H9 (cell line): Measurements from ENCODE around the gene SRSF7. TPM values are rescaled to one million over a fixed set of nuclear protein-coding genes. Genes with fewer than 3 reads are reported as not detected.
"Not testable (repeated sequence)": the region's sequence is repeated elsewhere in the genome, so short reads cannot be mapped to it uniquely, and the experiment has no call there.

Experiments
- DNase-seq: peaks from one replicate; pipeline ENCODE4 v3.0.0-alpha.2; 2017
- H2AFZ ChIP-seq: one replicate; pipeline ENCODE4 v1.6.1; 2013; ENCODE audit warnings: mild to moderate bottlenecking, low read length, control low read depth, moderate library complexity
- H2AK5ac ChIP-seq: 2 replicates; pipeline ENCODE4 v1.6.1; 2013; ENCODE audit warnings: low read length, control low read depth, mixed read lengths; ENCODE audit not compliant: insufficient read length
- H2BK120ac ChIP-seq: one replicate; pipeline ENCODE4 v1.6.1; 2013; ENCODE audit warnings: low read depth, mild to moderate bottlenecking, low read length, control low read depth, inconsistent platforms; ENCODE audit not compliant: poor library complexity, severe bottlenecking
- H2BK12ac ChIP-seq: 2 replicates; pipeline ENCODE4 v1.6.1; 2013; ENCODE audit warnings: low read length, control low read depth, mixed read lengths, low read depth; ENCODE audit not compliant: insufficient read length
- H2BK15ac ChIP-seq: 2 replicates; pipeline ENCODE4 v1.6.1; 2013; ENCODE audit warnings: low read depth, low read length, control low read depth
- H2BK20ac ChIP-seq: one replicate; pipeline ENCODE4 v1.6.1; 2013; ENCODE audit warnings: low read depth, mild to moderate bottlenecking, low read length, control low read depth, inconsistent platforms; ENCODE audit not compliant: poor library complexity, severe bottlenecking
- H2BK5ac ChIP-seq: 2 replicates; pipeline ENCODE4 v1.6.1; 2013; ENCODE audit warnings: low read length, control low read depth, mixed read lengths; ENCODE audit not compliant: insufficient read length
- H3K14ac ChIP-seq: 2 replicates; pipeline ENCODE4 v1.6.1; 2013; ENCODE audit warnings: low read length, control low read depth; ENCODE audit not compliant: insufficient read depth
- H3K18ac ChIP-seq: 2 replicates; pipeline ENCODE4 v1.6.1; 2013; ENCODE audit warnings: low read depth, mild to moderate bottlenecking, mixed read lengths, low read length, control low read depth; ENCODE audit not compliant: insufficient read length
- H3K23ac ChIP-seq: 2 replicates; pipeline ENCODE4 v1.6.1; 2013; ENCODE audit warnings: low read length, control low read depth, mixed read lengths, low read depth; ENCODE audit not compliant: insufficient read length
- H3K23me2 ChIP-seq: 2 replicates; pipeline ENCODE4 v1.6.1; 2013; ENCODE audit warnings: low read depth, mild to moderate bottlenecking, mixed read lengths, low read length, control low read depth; ENCODE audit not compliant: insufficient read length, poor library complexity, severe bottlenecking
- H3K27ac ChIP-seq: 2 replicates; pipeline ENCODE4 v1.5.1; 2013; ENCODE audit warnings: low read length, control low read depth, mixed read lengths, low read depth; ENCODE audit not compliant: insufficient read length
- H3K27me3 ChIP-seq: 2 replicates; pipeline ENCODE4 v1.6.1; 2013; ENCODE audit warnings: low read length, control low read depth, inconsistent platforms; ENCODE audit not compliant: insufficient read depth
- H3K4ac ChIP-seq: 2 replicates; pipeline ENCODE4 v1.6.1; 2013; ENCODE audit warnings: low read depth, mild to moderate bottlenecking, control low read depth, inconsistent platforms, low read length, moderate library complexity
- H3K4me1 ChIP-seq: 2 replicates; pipeline ENCODE4 v1.6.1; 2013; ENCODE audit warnings: low read length, control low read depth, inconsistent platforms; ENCODE audit not compliant: insufficient read depth
- H3K4me2 ChIP-seq: 2 replicates; pipeline ENCODE4 v1.6.1; 2013; ENCODE audit warnings: low read length, control low read depth, mixed read lengths; ENCODE audit not compliant: insufficient read length, insufficient read depth
- H3K56ac ChIP-seq: 2 replicates; pipeline ENCODE4 v1.6.1; 2013; ENCODE audit warnings: low read depth, mild to moderate bottlenecking, mixed read lengths, low read length, control low read depth; ENCODE audit not compliant: insufficient read length
- H3K79me1 ChIP-seq: 2 replicates; pipeline ENCODE4 v1.6.1; 2013; ENCODE audit warnings: low read depth, mild to moderate bottlenecking, moderate library complexity, low read length, control low read depth, inconsistent platforms; ENCODE audit not compliant: insufficient read depth, poor library complexity, severe bottlenecking
- H3K79me2 ChIP-seq: 2 replicates; pipeline ENCODE4 v1.6.1; 2013; ENCODE audit warnings: low read length, control low read depth, inconsistent platforms; ENCODE audit not compliant: insufficient read depth
- H3K9ac ChIP-seq: 2 replicates; pipeline ENCODE4 v1.6.1; 2013; ENCODE audit warnings: low read length, control low read depth, mixed read lengths; ENCODE audit not compliant: insufficient read length; ENCODE audit errors: extremely low read depth
- H3K9me3 ChIP-seq: one replicate; pipeline ENCODE4 v1.6.1; 2013; ENCODE audit warnings: low read depth, low read length, inconsistent platforms; ENCODE audit not compliant: control insufficient read depth
- H3T11ph ChIP-seq: one replicate; pipeline ENCODE4 v1.6.1; 2013; ENCODE audit warnings: mild to moderate bottlenecking, low read length, control low read depth, inconsistent platforms
- H4K20me1 ChIP-seq: one replicate; pipeline ENCODE4 v1.6.1; 2013; ENCODE audit not compliant: control insufficient read depth, insufficient read length, insufficient read depth
- H4K5ac ChIP-seq: 2 replicates; pipeline ENCODE4 v1.6.1; 2013; ENCODE audit warnings: low read depth, mild to moderate bottlenecking, mixed read lengths, low read length, control low read depth; ENCODE audit not compliant: insufficient read length
- H4K8ac ChIP-seq: replicated peaks from 2 replicates; pipeline ENCODE4 v1.6.1; 2013; ENCODE audit warnings: low read length, control low read depth, mixed read lengths, low read depth; ENCODE audit not compliant: insufficient read length
- H4K91ac ChIP-seq: 2 replicates; pipeline ENCODE4 v1.6.1; 2013; ENCODE audit warnings: low read depth, mild to moderate bottlenecking, moderate library complexity, mixed read lengths, low read length, control low read depth; ENCODE audit not compliant: insufficient read length
- H3K27ac Mint-ChIP-seq, 3 experiments: 2 replicates in 2 of 3; 3 replicates in 1 of 3; pipeline ENCODE4 v1.8.0; 2020 to 2021; ENCODE audit warnings: mixed read lengths in 3 of 3, mild to moderate bottlenecking in 1 of 3, moderate library complexity in 1 of 3
- H3K27me3 Mint-ChIP-seq: 2 replicates; pipeline ENCODE4 v1.8.0; 2021; ENCODE audit warnings: low read depth, mild to moderate bottlenecking, moderate library complexity, mixed read lengths
- H3K36me3 Mint-ChIP-seq, 3 experiments: 2 replicates in 2 of 3; 3 replicates in 1 of 3; pipeline ENCODE4 v1.8.0; 2020 to 2021; ENCODE audit warnings: low read depth in 3 of 3, mixed read lengths in 3 of 3; ENCODE audit not compliant: insufficient read depth in 1 of 3
- H3K4me1 Mint-ChIP-seq, 2 experiments: 2 replicates each; pipeline ENCODE4 v1.8.0; 2020; ENCODE audit warnings: mixed read lengths in 2 of 2
- H3K4me3 Mint-ChIP-seq, 2 experiments: 2 replicates in 1 of 2; 3 replicates in 1 of 2; pipeline ENCODE4 v1.8.0; 2020 to 2021; ENCODE audit warnings: mild to moderate bottlenecking in 2 of 2, mixed read lengths in 2 of 2, moderate library complexity in 1 of 2
- H3K9me3 Mint-ChIP-seq, 2 experiments: 2 replicates in 1 of 2; 3 replicates in 1 of 2; pipeline ENCODE4 v1.8.0; 2020; ENCODE audit warnings: mild to moderate bottlenecking in 2 of 2, mixed read lengths in 2 of 2, moderate library complexity in 1 of 2
- WGBS: extraction: QIAGEN DNeasy Blood & Tissue Kit; methylation state at CpG from one replicate; pipeline ENCODE4 v1.1.7; 2013; ENCODE audit warnings: missing lambda C conversion rate, low lambda C conversion rate, mixed read lengths; ENCODE audit not compliant: insufficient read length; ENCODE audit errors: extremely low coverage; 5-methylcytosine and 5-hydroxymethylcytosine counted together
- total RNA-seq: library from RNA; stranded (reverse); gene quantifications from 2 replicates; pipeline ENCODE4 v1.2.1, GENCODE V29; 2021
- TF ChIP-seq, protein P1 (sequence below): fragments of 200-600 bp; sonication (generic); conservative IDR thresholded peaks from 3 replicates; pipeline ENCODE4 v1.8.0; 2021; ENCODE audit warnings: antibody characterized with exemption, mild to moderate bottlenecking

SRSF7 gene
- total RNA-seq, 1 experiment from 2014 or later: 576 TPM

DNA sequence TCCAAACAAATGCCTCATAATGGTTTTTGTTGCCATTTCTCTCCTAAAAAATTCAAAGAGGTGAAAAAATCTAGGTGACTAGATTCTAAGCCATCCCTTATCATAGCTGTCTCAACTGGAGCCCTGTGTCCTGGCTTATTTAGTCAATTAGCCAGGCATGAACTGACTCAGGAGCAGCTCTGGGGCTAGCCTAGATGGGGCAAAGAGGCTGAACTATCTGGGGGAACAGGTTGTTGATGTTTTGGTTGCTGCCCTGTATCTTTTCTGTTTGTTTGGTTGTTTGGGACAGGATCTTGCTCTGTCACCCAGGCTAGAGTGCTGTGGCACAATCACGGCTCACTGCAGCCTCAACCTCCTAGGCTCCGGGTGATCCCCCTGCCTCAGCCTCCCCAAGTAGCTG, 41.6 kb upstream of the SRSF7 start:
- H3K79me2 ChIP-seq: no peaks in the 10 kb centered on the region
- H2BK20ac ChIP-seq: no peak overlapping the region
- Mint-ChIP-seq H3K4me1 (no peaks in the 10 kb centered on the region), H3K27me3 (no peaks in the 10 kb centered on the region), H3K36me3 (peaks cover 0 to 5% (median 0%) of the 10 kb centered on the region in 3 experiments; a peak in 2 of 7 replicates), H3K4me3 (no peak overlapping the region), H3K9me3 (no peaks in the 10 kb centered on the region), H3K27ac (no peak overlapping the region)
- H3K14ac ChIP-seq: no peak overlapping the region
- no peak overlapping the region for H4K5ac ChIP-seq
- no peak overlapping the region for H3K23ac ChIP-seq
- H3K27me3 ChIP-seq: no peaks in the 10 kb centered on the region
- H3K18ac ChIP-seq: no peak overlapping the region
- WGBS: no CpG with 5 or more reads among the region's 2 CpGs
- no peak overlapping the region for H2AK5ac ChIP-seq
- H3K79me1 ChIP-seq: no peaks in the 10 kb centered on the region
- no peak overlapping the region for H4K8ac ChIP-seq
- no peak overlapping the region for H2BK5ac ChIP-seq
- no peaks in the 10 kb centered on the region for H4K20me1 ChIP-seq
- DNase-seq: no peak
- no peaks in the 10 kb centered on the region for H3K9me3 ChIP-seq
- H2AFZ ChIP-seq: no peak overlapping the region
- H3T11ph ChIP-seq: no peak overlapping the region
- H2BK120ac ChIP-seq: no peak overlapping the region
- TF ChIP-seq, protein P1, sequence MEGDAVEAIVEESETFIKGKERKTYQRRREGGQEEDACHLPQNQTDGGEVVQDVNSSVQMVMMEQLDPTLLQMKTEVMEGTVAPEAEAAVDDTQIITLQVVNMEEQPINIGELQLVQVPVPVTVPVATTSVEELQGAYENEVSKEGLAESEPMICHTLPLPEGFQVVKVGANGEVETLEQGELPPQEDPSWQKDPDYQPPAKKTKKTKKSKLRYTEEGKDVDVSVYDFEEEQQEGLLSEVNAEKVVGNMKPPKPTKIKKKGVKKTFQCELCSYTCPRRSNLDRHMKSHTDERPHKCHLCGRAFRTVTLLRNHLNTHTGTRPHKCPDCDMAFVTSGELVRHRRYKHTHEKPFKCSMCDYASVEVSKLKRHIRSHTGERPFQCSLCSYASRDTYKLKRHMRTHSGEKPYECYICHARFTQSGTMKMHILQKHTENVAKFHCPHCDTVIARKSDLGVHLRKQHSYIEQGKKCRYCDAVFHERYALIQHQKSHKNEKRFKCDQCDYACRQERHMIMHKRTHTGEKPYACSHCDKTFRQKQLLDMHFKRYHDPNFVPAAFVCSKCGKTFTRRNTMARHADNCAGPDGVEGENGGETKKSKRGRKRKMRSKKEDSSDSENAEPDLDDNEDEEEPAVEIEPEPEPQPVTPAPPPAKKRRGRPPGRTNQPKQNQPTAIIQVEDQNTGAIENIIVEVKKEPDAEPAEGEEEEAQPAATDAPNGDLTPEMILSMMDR: no peak
- no peaks in the 10 kb centered on the region for H3K23me2 ChIP-seq
- no peak overlapping the region for H3K4ac ChIP-seq
- no peak overlapping the region for H3K9ac ChIP-seq
- no peak overlapping the region for H3K56ac ChIP-seq
- no peaks in the 10 kb centered on the region for H3K4me1 ChIP-seq
- no peak overlapping the region for H2BK15ac ChIP-seq
- no peak overlapping the region for H2BK12ac ChIP-seq
- no peak overlapping the region for H3K4me2 ChIP-seq
- no peak overlapping the region for H3K27ac ChIP-seq
- no peak overlapping the region for H4K91ac ChIP-seq

GRCh38 chr2:38792321-38792720, 41.2 kb upstream of the SRSF7 start:
- not testable (repeated sequence) for H4K8ac ChIP-seq, H3K18ac ChIP-seq, H3T11ph ChIP-seq, H3K4me1 Mint-ChIP-seq, H3K4ac ChIP-seq, H4K5ac ChIP-seq, H3K56ac ChIP-seq, H2AK5ac ChIP-seq, H4K20me1 ChIP-seq, H2BK120ac ChIP-seq, H3K79me1 ChIP-seq, H2BK12ac ChIP-seq, H3K23ac ChIP-seq, H3K27ac ChIP-seq, H3K23me2 ChIP-seq, H3K27ac Mint-ChIP-seq, H3K9me3 Mint-ChIP-seq, H4K91ac ChIP-seq, H2BK15ac ChIP-seq, H2BK5ac ChIP-seq, H3K27me3 ChIP-seq, H3K27me3 Mint-ChIP-seq, H3K9me3 ChIP-seq, DNase-seq, H2AFZ ChIP-seq, H2BK20ac ChIP-seq, H3K79me2 ChIP-seq, H3K4me1 ChIP-seq, H3K36me3 Mint-ChIP-seq, H3K14ac ChIP-seq, H3K9ac ChIP-seq, H3K4me3 Mint-ChIP-seq, H3K4me2 ChIP-seq
- WGBS: no CpG with 5 or more reads among the region's 8 CpGs
